Loucy (cell line): Measurements from ENCODE around the gene NEK9.

ENCODE experiments used
- H2AFZ ChIP-seq: fragments of 200-600 bp; sonication (generic); 2 replicates; pipeline ENCODE4 v1.6.0; 2016; ENCODE audit warnings: antibody characterized with exemption, mild to moderate bottlenecking, low read length, moderate library complexity
- H3F3A ChIP-seq: fragments of 200-600 bp; 2 replicates; pipeline ENCODE4 v1.6.0; 2016; ENCODE audit warnings: antibody characterized with exemption, low read depth, mild to moderate bottlenecking
- H3K27me3 ChIP-seq: fragments of 200-600 bp; sonication (generic); 2 replicates; pipeline ENCODE4 v1.6.1; 2014; ENCODE audit warnings: low read length, mild to moderate bottlenecking; ENCODE audit not compliant: insufficient read depth, poor library complexity, severe bottlenecking
- H3K36me3 ChIP-seq: fragments of 200-600 bp; sonication (generic); 2 replicates; pipeline ENCODE4 v1.6.1; 2016; ENCODE audit warnings: low read length; ENCODE audit not compliant: insufficient read depth
- H3K4me1 ChIP-seq: fragments of 200-600 bp; sonication (generic); 2 replicates; pipeline ENCODE4 v1.5.1; 2014; ENCODE audit warnings: low read length, mild to moderate bottlenecking; ENCODE audit not compliant: insufficient read depth, poor library complexity, severe bottlenecking
- H3K4me2 ChIP-seq: fragments of 200-600 bp; sonication (generic); 2 replicates; pipeline ENCODE4 v1.6.0; 2014; ENCODE audit warnings: antibody characterized with exemption, low read length, low read depth, mild to moderate bottlenecking; ENCODE audit not compliant: poor library complexity, severe bottlenecking
- H3K4me3 ChIP-seq: fragments of 200-600 bp; sonication (generic); 2 replicates; pipeline ENCODE4 v1.5.1; 2014; ENCODE audit warnings: low read length, mild to moderate bottlenecking, mixed read lengths; ENCODE audit not compliant: poor library complexity, severe bottlenecking
- H3K79me2 ChIP-seq: fragments of 200-600 bp; sonication (generic); 2 replicates; pipeline ENCODE4 v1.6.1; 2014; ENCODE audit warnings: low read length; ENCODE audit not compliant: insufficient read depth
- H3K9ac ChIP-seq: fragments of 200-600 bp; sonication (generic); 2 replicates; pipeline ENCODE4 v1.6.0; 2014; ENCODE audit warnings: mild to moderate bottlenecking, low read depth, low read length, moderate library complexity; ENCODE audit not compliant: poor library complexity, severe bottlenecking
- H3K9me2 ChIP-seq: fragments of 200-600 bp; sonication (generic); replicated peaks from 2 replicates; pipeline ENCODE4 v1.6.1; 2016; ENCODE audit warnings: low read depth, low read length, mixed read lengths
- H3K9me3 ChIP-seq: fragments of 200-600 bp; sonication (generic); 2 replicates; pipeline ENCODE4 v1.6.1; 2014; ENCODE audit warnings: mild to moderate bottlenecking, antibody characterized with exemption, low read length, low read depth; ENCODE audit not compliant: insufficient read depth
- H4K20me1 ChIP-seq: fragments of 200-600 bp; sonication (generic); 2 replicates; pipeline ENCODE4 v1.6.0; 2014; ENCODE audit warnings: antibody characterized with exemption, low read length, mild to moderate bottlenecking; ENCODE audit not compliant: insufficient read depth, poor library complexity, severe bottlenecking
- EZH2phosphoT487 ChIP-seq: fragments of 200-600 bp; IDR thresholded peaks from 2 replicates; pipeline ENCODE4 v1.6.1; 2018; ENCODE audit warnings: antibody characterized with exemption, mild to moderate bottlenecking, moderate library complexity, borderline replicate concordance
- TF ChIP-seq, protein P1 (sequence below): fragments of 200-600 bp; sonication (generic); conservative IDR thresholded peaks from 2 replicates; pipeline ENCODE4 v1.5.1; 2014; ENCODE audit warnings: mild to moderate bottlenecking, antibody characterized with exemption, low read length

The NEK9 gene

DNA sequence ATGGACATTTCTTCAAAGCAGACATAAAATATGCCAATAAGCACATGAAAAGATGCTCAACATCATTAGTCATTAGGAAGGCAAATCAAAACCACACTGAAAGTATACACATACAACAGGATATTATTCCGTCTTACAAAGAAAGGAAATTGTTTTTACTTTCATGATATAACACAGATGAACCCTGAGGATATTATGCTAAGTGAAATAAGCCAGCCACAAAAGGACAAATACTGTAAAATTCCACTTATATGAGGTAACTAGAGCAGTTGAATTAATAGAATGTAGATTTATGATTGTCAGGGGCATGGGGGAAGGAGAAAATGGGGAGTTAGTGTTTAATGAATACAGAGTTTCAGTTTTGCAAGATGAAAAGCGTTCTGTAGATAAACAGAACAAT lies 67.2 kb downstream of the NEK9 start:
- no peaks in the 10 kb centered on the region for H3F3A ChIP-seq
- no peaks in the 10 kb centered on the region for H3K9me2 ChIP-seq
- H3K9me3 ChIP-seq, result no peaks in the 10 kb centered on the region
- no peaks in the 10 kb centered on the region for H4K20me1 ChIP-seq
- H3K4me3 ChIP-seq, result no peak overlapping the region
- H3K36me3 ChIP-seq, result no peaks in the 10 kb centered on the region
- peaks cover 9% of the 10 kb centered on the region for H3K4me1 ChIP-seq
- H3K4me2 ChIP-seq, result no peak overlapping the region
- TF ChIP-seq, protein P1, sequence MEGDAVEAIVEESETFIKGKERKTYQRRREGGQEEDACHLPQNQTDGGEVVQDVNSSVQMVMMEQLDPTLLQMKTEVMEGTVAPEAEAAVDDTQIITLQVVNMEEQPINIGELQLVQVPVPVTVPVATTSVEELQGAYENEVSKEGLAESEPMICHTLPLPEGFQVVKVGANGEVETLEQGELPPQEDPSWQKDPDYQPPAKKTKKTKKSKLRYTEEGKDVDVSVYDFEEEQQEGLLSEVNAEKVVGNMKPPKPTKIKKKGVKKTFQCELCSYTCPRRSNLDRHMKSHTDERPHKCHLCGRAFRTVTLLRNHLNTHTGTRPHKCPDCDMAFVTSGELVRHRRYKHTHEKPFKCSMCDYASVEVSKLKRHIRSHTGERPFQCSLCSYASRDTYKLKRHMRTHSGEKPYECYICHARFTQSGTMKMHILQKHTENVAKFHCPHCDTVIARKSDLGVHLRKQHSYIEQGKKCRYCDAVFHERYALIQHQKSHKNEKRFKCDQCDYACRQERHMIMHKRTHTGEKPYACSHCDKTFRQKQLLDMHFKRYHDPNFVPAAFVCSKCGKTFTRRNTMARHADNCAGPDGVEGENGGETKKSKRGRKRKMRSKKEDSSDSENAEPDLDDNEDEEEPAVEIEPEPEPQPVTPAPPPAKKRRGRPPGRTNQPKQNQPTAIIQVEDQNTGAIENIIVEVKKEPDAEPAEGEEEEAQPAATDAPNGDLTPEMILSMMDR, result no peak
- no peak for TF ChIP-seq EZH2phosphoT487
- no peaks in the 10 kb centered on the region for H3K27me3 ChIP-seq
- H3K79me2 ChIP-seq, result peaks cover 30% of the 10 kb centered on the region
- no peak overlapping the region for H3K9ac ChIP-seq
- no peak overlapping the region for H2AFZ ChIP-seq

DNA sequence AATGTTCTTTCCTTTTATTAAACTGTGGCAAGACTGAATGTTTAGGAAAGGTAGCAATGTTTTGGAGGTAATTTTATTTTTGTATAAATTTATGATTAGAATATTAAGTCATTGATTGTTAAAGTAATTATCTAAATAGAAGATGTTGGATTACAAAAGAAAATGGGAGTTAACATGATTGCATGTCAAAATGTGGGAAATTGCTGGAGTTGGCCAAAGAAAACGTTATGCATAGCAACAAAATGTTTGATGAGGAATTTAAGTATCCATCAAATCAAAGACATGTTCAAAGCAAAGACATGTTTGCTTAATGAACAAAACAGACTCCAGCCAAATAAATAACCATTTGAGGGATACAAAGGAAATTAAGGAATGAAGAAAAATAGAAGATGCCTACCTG lies 72.4 kb downstream of the NEK9 start:
- Histone ChIP-seq H3K4me3 (no peak overlapping the region), H3K9me3 (no peaks in the 10 kb centered on the region), H3K36me3 (no peaks in the 10 kb centered on the region), H3K27me3 (no peaks in the 10 kb centered on the region), H4K20me1 (peaks cover 3% of the 10 kb centered on the region), H3K79me2 (peaks cover 20% of the 10 kb centered on the region), H3K9ac (no peak overlapping the region), H3K4me1 (peaks cover 14% of the 10 kb centered on the region), H3K4me2 (no peak overlapping the region), H3K9me2 (no peaks in the 10 kb centered on the region), H2AFZ (no peak overlapping the region), H3F3A (0 out of 2 replicates have a peak, but pooled peaks cover 8% of the 10 kb centered on the region)
- TF ChIP-seq EZH2phosphoT487, result no peak
- TF ChIP-seq, protein P1, result no peak

DNA sequence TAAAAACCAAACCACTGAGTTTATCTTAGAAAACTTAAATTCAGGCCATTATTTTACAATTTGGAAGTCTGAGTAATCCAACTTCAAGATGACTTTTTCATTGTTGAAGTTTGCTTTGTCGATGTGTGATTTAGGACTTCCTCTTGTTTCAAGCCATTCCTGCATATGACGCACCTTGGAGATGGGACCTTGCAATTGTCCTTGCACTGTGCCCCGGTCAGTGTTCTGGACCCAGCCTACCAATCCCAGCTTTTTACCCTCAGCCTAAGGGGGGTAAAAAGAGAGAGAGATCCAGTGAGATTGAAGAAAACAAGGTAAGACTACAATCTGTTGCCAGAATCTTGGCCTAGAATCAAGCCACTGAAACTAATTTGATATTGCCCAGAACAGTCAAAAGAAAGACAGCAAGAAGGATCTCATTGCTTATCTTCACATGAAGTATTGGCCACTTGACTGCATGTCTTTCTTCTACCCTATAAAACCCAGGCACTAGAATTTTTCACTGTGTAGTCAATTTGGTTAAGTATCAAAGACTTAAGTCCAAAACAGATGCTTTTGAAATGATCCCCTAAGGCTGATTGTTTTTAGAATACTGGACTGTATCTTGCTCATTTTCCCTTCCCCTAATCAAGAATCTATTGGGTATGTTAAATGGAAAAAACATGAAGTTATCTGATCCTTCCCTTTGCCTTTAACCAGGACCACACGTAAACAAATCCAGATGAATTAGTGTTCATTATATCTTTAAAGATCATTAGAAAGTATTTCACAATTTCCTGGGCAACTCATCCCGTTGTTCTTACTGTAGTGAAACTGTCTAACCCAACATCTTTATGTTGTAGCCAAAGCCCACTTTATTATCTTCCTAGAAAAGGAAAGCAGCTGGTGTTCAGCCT lies 73.2 kb downstream of the NEK9 start:
- TF ChIP-seq EZH2phosphoT487, result no peak
- TF ChIP-seq, protein P1, result no peak
- Histone ChIP-seq H3K4me1 (peaks cover 17% of the 10 kb centered on the region), H3K9ac (no peak overlapping the region)

More for the DNA sequence above, 73.2 kb downstream of the NEK9 start:
- Histone ChIP-seq H3K27me3 (no peaks in the 10 kb centered on the region), H4K20me1 (peaks cover 5% of the 10 kb centered on the region), H2AFZ (no peak overlapping the region), H3K4me3 (no peak overlapping the region), H3K4me2 (no peak overlapping the region), H3K9me3 (no peaks in the 10 kb centered on the region), H3K9me2 (no peaks in the 10 kb centered on the region), H3K36me3 (no peaks in the 10 kb centered on the region), H3K79me2 (peaks cover 20% of the 10 kb centered on the region), H3F3A (0 out of 2 replicates have a peak, but pooled peaks cover 8% of the 10 kb centered on the region)
